ENCODE measurements around the gene ACACA. TPM values are rescaled to one million over a fixed set of nuclear protein-coding genes. Genes with fewer than 3 reads are reported as not detected.

ACACA gene
- total RNA-seq, 8 experiments from 2014 or later, result 38.5 to 94.5 (median 47.3) TPM

Other genes with a start within 250 kb of the ACACA start
- gene C17orf78, start 30.9 kb downstream of the ACACA start, total RNA-seq, result 1 to 10 TPM in 1 of 8 experiments, under 1 TPM in 6, not detected in 1; 0.05 to 1.1 (median 0.23) TPM
- 10 to 100 TPM; 10.7 to 29.7 (median 15.9) TPM for gene TADA2A, start 50 bp upstream of the ACACA start, total RNA-seq
- 10 to 100 TPM in 6 of 8 experiments, 1 to 10 TPM in 2; 7.6 to 42.6 (median 22.3) TPM for gene DUSP14, start 83.1 kb upstream of the ACACA start, total RNA-seq
- 10 to 100 TPM; 11.6 to 48.5 (median 27.7) TPM for gene SYNRG, start 202.6 kb upstream of the ACACA start, total RNA-seq
- gene DDX52, start 236.6 kb upstream of the ACACA start, total RNA-seq, result 10 to 100 TPM; 12.9 to 35.0 (median 24.8) TPM

All from motor neuron (in vitro differentiated cells).